A549 treated with RU486 at 1 μM for 4 hours (cell line): ENCODE measurements around the gene OR1A2. TPM values are rescaled to one million over a fixed set of nuclear protein-coding genes. Genes with fewer than 3 reads are reported as not detected.

ENCODE experiments used
- total RNA-seq: library from RNA; stranded (reverse); fragments of 200-300 nt; extraction: Qiagen RNA extraction; gene quantifications from 5 replicates; pipeline ENCODE4 v1.2.3, GENCODE V29; 2022; ENCODE audit warnings: low read depth

Gene OR1A2, protein sequence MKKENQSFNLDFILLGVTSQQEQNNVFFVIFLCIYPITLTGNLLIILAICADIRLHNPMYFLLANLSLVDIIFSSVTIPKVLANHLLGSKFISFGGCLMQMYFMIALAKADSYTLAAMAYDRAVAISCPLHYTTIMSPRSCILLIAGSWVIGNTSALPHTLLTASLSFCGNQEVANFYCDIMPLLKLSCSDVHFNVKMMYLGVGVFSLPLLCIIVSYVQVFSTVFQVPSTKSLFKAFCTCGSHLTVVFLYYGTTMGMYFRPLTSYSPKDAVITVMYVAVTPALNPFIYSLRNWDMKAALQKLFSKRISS
- not detected in 5 replicates for total RNA-seq

DNA sequence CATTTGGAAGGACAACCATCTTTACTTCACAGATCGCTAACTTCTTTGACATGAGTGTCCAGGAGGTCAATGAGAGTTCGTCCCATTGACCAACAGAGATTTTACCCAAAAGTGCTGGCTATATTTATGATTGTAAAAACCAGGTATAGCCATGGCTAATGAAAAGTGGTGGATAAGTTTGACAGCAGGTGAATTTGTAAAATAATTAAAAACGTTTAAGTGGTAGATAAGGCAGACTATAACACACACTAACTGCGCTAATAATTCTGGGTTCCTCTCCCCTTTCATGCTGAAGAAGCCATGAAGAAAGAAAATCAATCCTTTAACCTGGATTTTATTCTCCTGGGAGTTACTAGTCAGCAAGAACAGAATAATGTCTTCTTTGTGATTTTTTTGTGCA lies at the start of gene OR1A2:
OR1A2 (plus strand) TSS at position 301 of the 400 bp plus-strand sequence; CDS start at position 301, 0 bp downstream.

DNA sequence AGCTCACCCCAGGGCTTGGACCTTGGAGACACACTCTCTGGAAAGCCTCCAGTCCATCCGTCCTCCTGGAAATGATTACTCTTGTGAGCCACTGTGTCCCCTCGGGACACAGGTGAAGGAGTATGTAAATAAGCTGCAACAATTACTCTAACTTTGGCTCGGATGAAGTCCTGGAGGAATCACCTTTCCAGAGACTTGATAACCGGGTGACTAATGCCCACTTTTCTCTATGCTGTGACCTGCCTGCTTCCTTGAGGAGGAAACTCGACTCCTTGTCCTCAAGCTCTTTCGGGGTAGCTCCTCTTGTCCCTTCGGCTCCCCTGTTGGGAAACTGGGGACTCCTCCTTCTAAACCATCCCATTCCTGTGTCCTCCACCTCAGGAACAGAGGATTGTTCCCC lies 10.0 kb downstream of the OR1A2 start, which contains the start of gene OR1A1:
OR1A1 (plus strand) TSS at position 301 of the 400 bp plus-strand sequence. CDS start 7,954 bp downstream, outside the sequence.

Other genes with a start within 250 kb of the OR1A2 start
- gene OR1D5, start 133.9 kb upstream of the OR1A2 start, total RNA-seq: not detected in 5 replicates
- gene OR1D2, start 93.1 kb upstream of the OR1A2 start, total RNA-seq: not detected in 5 replicates
- not detected in 5 replicates for gene OR1G1, start 70.0 kb upstream of the OR1A2 start, total RNA-seq
- not detected in 5 replicates for gene OR1A1, start 10.1 kb downstream of the OR1A2 start, total RNA-seq
- not detected in 5 replicates for gene OR3A1, start 100.8 kb downstream of the OR1A2 start, total RNA-seq
- not detected in 5 replicates for gene OR3A2, start 188.8 kb downstream of the OR1A2 start, total RNA-seq
- not detected in 5 replicates for gene OR1E1, start 200.9 kb downstream of the OR1A2 start, total RNA-seq
- not detected in 5 replicates for gene OR3A3, start 213.9 kb downstream of the OR1A2 start, total RNA-seq
- gene OR1E2, start 236.3 kb downstream of the OR1A2 start, total RNA-seq: not detected in 5 replicates